OCI-LY7 (cell line): ENCODE measurements around the gene EMC9. TPM values are rescaled to one million over a fixed set of nuclear protein-coding genes. Genes with fewer than 3 reads are reported as not detected.

Source experiments
- BruUV-seq: library from RNA; stranded (reverse); fragments of 400-500 nt; replicated peaks from 2 replicates; lab custom pipeline; 2021; lab: Mats Ljungman, UMichigan
- CTCF ChIA-PET: fragments of 300-600 bp; sonication (Branson Sonifier 250); formaldehyde crosslinking; loops from one replicate; lab custom pipeline; 2022; ENCODE audit warnings: antibody characterized with exemption; ENCODE audit not compliant: unreplicated experiment; lab: Charles Lee
- POLR2A ChIA-PET: fragments of 300-600 bp; sonication (Branson Sonifier 250); formaldehyde crosslinking; loops from one replicate; lab custom pipeline; 2022; ENCODE audit warnings: antibody characterized with exemption; lab: Charles Lee
- DNase-seq: peaks from one replicate; pipeline ENCODE4 v3.0.0-alpha.2; 2015; ENCODE audit warnings: low spot score
- H2AFZ ChIP-seq: fragments of 200-600 bp; sonication (generic), shearing (Covaris generic); 2 replicates; pipeline ENCODE4 v1.6.1; 2014; ENCODE audit warnings: mild to moderate bottlenecking, antibody characterized with exemption, low read length, moderate library complexity
- H3K27ac ChIP-seq: fragments of 200-600 bp; sonication (generic); 2 replicates; pipeline ENCODE4 v1.5.1; 2014; ENCODE audit warnings: mixed run types, low read depth, mild to moderate bottlenecking, moderate library complexity, low read length, inconsistent platforms; ENCODE audit not compliant: poor library complexity, severe bottlenecking
- H3K36me3 ChIP-seq: fragments of 200-600 bp; sonication (generic); 2 replicates; pipeline ENCODE4 v1.6.1; 2014; ENCODE audit warnings: mild to moderate bottlenecking, antibody characterized with exemption, low read length, moderate library complexity, mixed read lengths; ENCODE audit not compliant: insufficient read depth
- H3K4me1 ChIP-seq: fragments of 200-600 bp; sonication (generic); 2 replicates; pipeline ENCODE4 v1.5.1; 2014; ENCODE audit warnings: mild to moderate bottlenecking, low read length; ENCODE audit not compliant: insufficient read depth, poor library complexity, severe bottlenecking
- H3K4me2 ChIP-seq: fragments of 200-600 bp; sonication (generic); 2 replicates; pipeline ENCODE4 v1.6.1; 2014; ENCODE audit warnings: mild to moderate bottlenecking, low read length
- H3K4me3 ChIP-seq: fragments of 200-600 bp; sonication (generic); 2 replicates; pipeline ENCODE4 v1.5.1; 2014; ENCODE audit warnings: mild to moderate bottlenecking, low read depth, low read length; ENCODE audit not compliant: poor library complexity, severe bottlenecking
- H3K79me2 ChIP-seq: fragments of 200-600 bp; sonication (generic); 2 replicates; pipeline ENCODE4 v1.6.1; 2016; ENCODE audit warnings: low read depth, mild to moderate bottlenecking, low read length, moderate library complexity, mixed read lengths; ENCODE audit not compliant: insufficient read depth
- H3K9me2 ChIP-seq: fragments of 200-600 bp; sonication (generic); 2 replicates; pipeline ENCODE4 v1.6.1; 2016; ENCODE audit warnings: mild to moderate bottlenecking, low read length, mixed read lengths; ENCODE audit not compliant: insufficient read depth
- H3K9me3 ChIP-seq: fragments of 200-600 bp; sonication (generic); 2 replicates; pipeline ENCODE4 v1.6.1; 2014; ENCODE audit warnings: mild to moderate bottlenecking, mixed run types, low read length, mixed read lengths
- H4K20me1 ChIP-seq: fragments of 200-600 bp; sonication (generic); 2 replicates; pipeline ENCODE4 v1.6.1; 2014; ENCODE audit warnings: mild to moderate bottlenecking, antibody characterized with exemption, low read length, moderate library complexity, mixed read lengths; ENCODE audit not compliant: insufficient read depth
- EZH2phosphoT487 ChIP-seq: fragments of 200-600 bp; sonication (generic); IDR thresholded peaks from 2 replicates; pipeline ENCODE4 v1.6.1; 2018; ENCODE audit warnings: low read depth, borderline replicate concordance, mild to moderate bottlenecking, mixed run types, antibody characterized with exemption, low read length, moderate library complexity, mixed read lengths
- intact Hi-C: fragments of 100-400 bp; cut with micrococcal nuclease; formaldehyde crosslinking; loops from one replicate; pipeline ENCODE4 v1.10.0; 2022; ENCODE audit not compliant: unreplicated experiment
- total RNA-seq, 2 experiments: library from RNA; depleted of rRNA in 1 of 2; stranded (reverse); fragments of >200 nt in 1 of 2; shearing (Covaris generic) in 1 of 2; gene quantifications; 2 replicates each; pipeline ENCODE4 v1.2.3, GENCODE V29; 2014 to 2022
- TF ChIP-seq, protein P1 (sequence below): fragments of 200-600 bp; sonication (generic); conservative IDR thresholded peaks from 2 replicates; pipeline ENCODE4 v1.5.1; 2014; ENCODE audit warnings: mild to moderate bottlenecking, antibody characterized with exemption, low read length, moderate library complexity, mixed read lengths

Gene EMC9
- total RNA-seq, 2 experiments from 2014 or later, result 72.0 to 74.8 TPM

- Histone ChIP-seq H2AFZ (peak within 1 kb of the TSS; percentile 47), H3K36me3 (no peaks in the 10 kb centered on the region), H3K9me3 (no peaks in the 10 kb centered on the region), H4K20me1 (no peaks in the 10 kb centered on the region), H3K4me2 (peak within 1 kb of the TSS; percentile 93), H3K27ac (peak within 1 kb of the TSS; percentile 75), H3K4me3 (peak within 1 kb of the TSS; percentile 81), H3K4me1 (peaks cover 39% of the 10 kb centered on the region), H3K79me2 (no peaks in the 10 kb centered on the region), H3K9me2 (no peaks in the 10 kb centered on the region)
- intact Hi-C loops, result loop anchor here (1.0 kb wide), 5 partner anchors 14 to 80 kb away; partner anchors contain the start of genes DCAF11, IRF9, NRL and PSME2
- ChIA-PET POLR2A (interaction anchor here (0.8 to 6.8 kb wide), 13 partner anchors 13 to 539 kb away, joined by 3 to 80 read pairs (median 5); partner anchors contain the start of genes AP1G2, CHMP4A, DCAF11 and EMC9), CTCF (interaction anchor here (0.6 to 2.4 kb wide), 6 partner anchors 14 to 337 kb away, joined by 3 to 8 read pairs (median 6); partner anchors contain the start of gene IRF9)
- DNase-seq, result peak; percentile 88
- BruUV-seq, result TSS peak; percentile 87
- no peak for TF ChIP-seq EZH2phosphoT487
- TF ChIP-seq, protein P1, sequence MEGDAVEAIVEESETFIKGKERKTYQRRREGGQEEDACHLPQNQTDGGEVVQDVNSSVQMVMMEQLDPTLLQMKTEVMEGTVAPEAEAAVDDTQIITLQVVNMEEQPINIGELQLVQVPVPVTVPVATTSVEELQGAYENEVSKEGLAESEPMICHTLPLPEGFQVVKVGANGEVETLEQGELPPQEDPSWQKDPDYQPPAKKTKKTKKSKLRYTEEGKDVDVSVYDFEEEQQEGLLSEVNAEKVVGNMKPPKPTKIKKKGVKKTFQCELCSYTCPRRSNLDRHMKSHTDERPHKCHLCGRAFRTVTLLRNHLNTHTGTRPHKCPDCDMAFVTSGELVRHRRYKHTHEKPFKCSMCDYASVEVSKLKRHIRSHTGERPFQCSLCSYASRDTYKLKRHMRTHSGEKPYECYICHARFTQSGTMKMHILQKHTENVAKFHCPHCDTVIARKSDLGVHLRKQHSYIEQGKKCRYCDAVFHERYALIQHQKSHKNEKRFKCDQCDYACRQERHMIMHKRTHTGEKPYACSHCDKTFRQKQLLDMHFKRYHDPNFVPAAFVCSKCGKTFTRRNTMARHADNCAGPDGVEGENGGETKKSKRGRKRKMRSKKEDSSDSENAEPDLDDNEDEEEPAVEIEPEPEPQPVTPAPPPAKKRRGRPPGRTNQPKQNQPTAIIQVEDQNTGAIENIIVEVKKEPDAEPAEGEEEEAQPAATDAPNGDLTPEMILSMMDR, result peak; percentile 24; the same call in 1 of the 2 replicates
Observed at GRCh38 chr14:24093901-24094840, 47.2 kb downstream of the EMC9 start, which contains the start of gene PCK2. PCK2 (plus strand) TSS chr14:24094311; CDS start chr14:24094406, 95 bp downstream.

DNA sequence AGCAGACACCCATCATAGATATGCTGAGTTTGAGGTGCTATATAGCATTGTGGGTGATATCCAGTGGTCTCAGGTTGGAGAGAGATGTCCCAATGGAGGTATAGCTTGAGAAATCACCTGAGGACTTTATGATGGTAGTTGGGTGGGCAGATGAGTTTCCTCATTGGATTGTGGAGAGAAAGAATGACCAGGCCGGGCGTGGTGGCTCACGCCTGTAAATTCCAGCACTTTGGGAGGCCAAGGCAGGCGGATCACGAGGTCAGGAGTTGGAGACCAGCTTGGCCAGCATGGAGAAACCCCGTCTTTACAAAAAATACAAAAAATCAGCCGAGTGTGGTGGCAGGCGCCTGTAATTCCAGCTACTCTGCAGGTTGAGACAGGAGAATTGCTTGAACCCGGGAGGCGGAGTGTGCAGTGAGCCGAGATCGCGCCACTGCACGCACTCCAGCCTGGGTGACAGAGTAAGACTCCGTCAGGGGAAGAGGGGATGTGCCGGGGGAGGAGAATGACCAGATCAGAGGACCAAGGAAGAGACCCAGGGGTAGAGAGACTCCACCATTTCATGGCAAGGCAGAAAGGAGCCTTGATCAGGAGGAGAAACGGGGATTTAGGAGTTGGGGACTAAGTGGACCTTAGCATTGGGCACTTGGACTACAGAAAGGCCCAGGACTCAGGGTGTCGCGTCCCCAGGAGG lies 48.0 kb downstream of the EMC9 start:
- no peaks in the 10 kb centered on the region for H3K79me2 ChIP-seq
- peaks cover 39% of the 10 kb centered on the region for H3K4me1 ChIP-seq
- H3K27ac ChIP-seq, result peak overlapping the region; percentile 75
- H3K4me3 ChIP-seq, result peak overlapping the region; percentile 81
- no peaks in the 10 kb centered on the region for H4K20me1 ChIP-seq
- H3K9me2 ChIP-seq, result no peaks in the 10 kb centered on the region
- POLR2A ChIA-PET, result interaction anchor here (0.8 to 6.8 kb wide), 11 partner anchors 13 to 538 kb away, joined by 3 to 80 read pairs (median 6); partner anchors contain the start of genes AP1G2, CHMP4A, DCAF11 and IRF9
- peak overlapping the region; percentile 47; the same call in 1 of the 2 replicates for H2AFZ ChIP-seq
- DNase-seq, result no peak
- CTCF ChIA-PET, result interaction anchor here (0.6 to 2.4 kb wide), 4 partner anchors 15 to 338 kb away, joined by 3 to 8 read pairs (median 8); no protein-coding TSS in a partner anchor
- no peak for TF ChIP-seq EZH2phosphoT487
- TF ChIP-seq, protein P1, result no peak
- peak overlapping the region; percentile 93 for H3K4me2 ChIP-seq
- intact Hi-C loops, result no loop called here
- TSS peak; percentile 77 for BruUV-seq
- no peaks in the 10 kb centered on the region for H3K36me3 ChIP-seq
- H3K9me3 ChIP-seq, result no peaks in the 10 kb centered on the region
